Measurements from ENCODE around the gene BMF. TPM values are rescaled to one million over a fixed set of nuclear protein-coding genes. Genes with fewer than 3 reads are reported as not detected.

The BMF gene
- total RNA-seq, 2 donors from 2014 or later, result 8.8 to 19.0 TPM

GRCh38 chr15:40048211-40048792 is 60.4 kb downstream of the BMF start:
- Histone ChIP-seq H3K9me3 (no peaks in the 10 kb centered on the region), H3K27me3 (replicated peaks; ENCODE audit: insufficient read depth) (no peaks in the 10 kb centered on the region), H3K4me3 (no peak overlapping the region), H3K27ac (no peak overlapping the region), H3K36me3 (no peaks in the 10 kb centered on the region), H3K4me1 (replicated peaks) (peaks cover 6% of the 10 kb centered on the region)
- DNase-seq (ENCODE audit: low spot score), result no peak
- intact Hi-C loops (cut with DNase I), result loop anchor here (5.0 to 10.0 kb wide), 3 partner anchors 59 to 376 kb away; partner anchors contain the start of gene BMF
- TF ChIP-seq CTCF (IDR thresholded peaks at IDR 0.05) (no peak), POLR2AphosphoS5 (IDR thresholded peaks at IDR 0.05) (no peak), POLR2A (IDR thresholded peaks at IDR 0.05) (no peak)
- WGBS, result 65% methylated on average over 10 of the region's 10 CpGs

- intact Hi-C loops (cut with DNase I), result loop anchor here (5.0 to 10.0 kb wide), 3 partner anchors 60 to 377 kb away; partner anchors contain the start of gene BMF
- Histone ChIP-seq H3K27ac (no peak overlapping the region), H3K9me3 (no peaks in the 10 kb centered on the region), H3K36me3 (no peaks in the 10 kb centered on the region), H3K27me3 (replicated peaks; ENCODE audit: insufficient read depth) (no peaks in the 10 kb centered on the region), H3K4me3 (no peak overlapping the region), H3K4me1 (replicated peaks) (peaks cover 6% of the 10 kb centered on the region)
- TF ChIP-seq POLR2AphosphoS5 (IDR thresholded peaks at IDR 0.05), result no peak
- no peak for TF ChIP-seq POLR2A (IDR thresholded peaks at IDR 0.05)
- TF ChIP-seq CTCF (IDR thresholded peaks at IDR 0.05), result no peak
- DNase-seq (ENCODE audit: low spot score), result no peak
- WGBS, result 51% methylated on average over 11 of the region's 15 CpGs
These were observed 61.1 kb downstream of the BMF start for GRCh38 chr15:40047415-40048210.

GRCh38 chr15:40046721-40047414 is 61.8 kb downstream of the BMF start:
- TF ChIP-seq POLR2A (IDR thresholded peaks at IDR 0.05), result no peak
- TF ChIP-seq CTCF (IDR thresholded peaks at IDR 0.05), result no peak
- TF ChIP-seq POLR2AphosphoS5 (IDR thresholded peaks at IDR 0.05), result no peak
- 76% methylated on average over 5 of the region's 5 CpGs for WGBS
- no peak for DNase-seq (ENCODE audit: low spot score)
- Histone ChIP-seq H3K4me1 (replicated peaks) (peaks cover 6% of the 10 kb centered on the region), H3K4me3 (no peak overlapping the region), H3K27me3 (replicated peaks; ENCODE audit: insufficient read depth) (no peaks in the 10 kb centered on the region), H3K9me3 (no peaks in the 10 kb centered on the region), H3K36me3 (no peaks in the 10 kb centered on the region), H3K27ac (no peak overlapping the region)
- intact Hi-C loops (cut with DNase I), result loop anchor here (5.0 to 10.0 kb wide), 3 partner anchors 60 to 378 kb away; partner anchors contain the start of gene BMF

- no peak overlapping the region for H3K4me3 ChIP-seq
- intact Hi-C loops (cut with DNase I), result loop anchor here (2.0 to 10.0 kb wide), 4 partner anchors 62 to 379 kb away; partner anchors contain the start of gene BMF
- WGBS, result 81% methylated on average over 6 of the region's 6 CpGs
- no peaks in the 10 kb centered on the region for H3K27me3 ChIP-seq (replicated peaks; ENCODE audit: insufficient read depth)
- peaks cover 6% of the 10 kb centered on the region for H3K4me1 ChIP-seq (replicated peaks)
- no peaks in the 10 kb centered on the region for H3K36me3 ChIP-seq
- DNase-seq (ENCODE audit: low spot score), result no peak
- H3K9me3 ChIP-seq, result no peaks in the 10 kb centered on the region
- no peak for TF ChIP-seq POLR2AphosphoS5 (IDR thresholded peaks at IDR 0.05)
- no peak for TF ChIP-seq POLR2A (IDR thresholded peaks at IDR 0.05)
- no peak for TF ChIP-seq CTCF (IDR thresholded peaks at IDR 0.05)
- H3K27ac ChIP-seq, result peak overlapping the region; percentile 55 to 62
These were observed 63.0 kb downstream of the BMF start for GRCh38 chr15:40045572-40046217.

Measured in prostate gland (tissue), 2 donors.